Measurements from ENCODE around the gene IL1R2. TPM values are rescaled to one million over a fixed set of nuclear protein-coding genes. Genes with fewer than 3 reads are reported as not detected.

The IL1R2 gene
- total and polyA plus RNA-seq, 2 of the 13 experiments (the other 11 are each of a cell fraction or from before 2014, with no cell fraction given), result 3.6 to 7.3 TPM

DNA sequence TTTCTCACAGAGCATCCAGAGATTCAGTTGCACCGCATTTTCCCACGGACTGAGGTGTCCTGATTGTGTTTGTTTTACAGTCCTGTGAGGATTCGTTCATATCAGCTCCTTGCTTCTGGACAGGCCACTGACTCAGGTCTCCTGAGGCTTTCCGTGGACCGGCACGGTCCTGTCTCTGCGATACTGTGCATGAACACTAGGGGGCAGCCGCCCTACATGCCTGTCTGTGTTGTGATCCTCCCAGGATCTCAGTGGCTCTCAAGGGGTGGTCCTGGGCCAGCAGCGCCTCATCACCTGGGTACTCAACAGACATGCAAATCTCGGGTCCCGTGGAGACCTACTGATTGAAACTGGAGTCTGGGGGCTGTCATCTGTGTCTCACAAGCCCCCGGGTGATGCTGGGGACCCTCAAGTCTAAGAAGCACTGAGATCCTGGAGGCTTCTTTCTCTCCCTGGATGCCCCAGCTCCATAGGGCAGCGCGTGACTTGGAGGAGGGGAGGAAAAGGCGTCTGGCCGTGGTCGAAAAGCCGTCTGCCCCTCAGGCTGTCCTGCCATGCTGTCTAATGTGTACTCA lies 28.9 kb downstream of the IL1R2 start (continued):
- TF ChIP-seq, protein P1, sequence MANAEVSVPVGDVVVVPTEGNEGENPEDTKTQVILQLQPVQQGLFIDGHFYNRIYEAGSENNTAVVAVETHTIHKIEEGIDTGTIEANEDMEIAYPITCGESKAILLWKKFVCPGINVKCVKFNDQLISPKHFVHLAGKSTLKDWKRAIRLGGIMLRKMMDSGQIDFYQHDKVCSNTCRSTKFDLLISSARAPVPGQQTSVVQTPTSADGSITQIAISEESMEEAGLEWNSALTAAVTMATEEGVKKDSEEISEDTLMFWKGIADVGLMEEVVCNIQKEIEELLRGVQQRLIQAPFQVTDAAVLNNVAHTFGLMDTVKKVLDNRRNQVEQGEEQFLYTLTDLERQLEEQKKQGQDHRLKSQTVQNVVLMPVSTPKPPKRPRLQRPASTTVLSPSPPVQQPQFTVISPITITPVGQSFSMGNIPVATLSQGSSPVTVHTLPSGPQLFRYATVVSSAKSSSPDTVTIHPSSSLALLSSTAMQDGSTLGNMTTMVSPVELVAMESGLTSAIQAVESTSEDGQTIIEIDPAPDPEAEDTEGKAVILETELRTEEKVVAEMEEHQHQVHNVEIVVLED (CRISPR knock-in tag; IDR thresholded peaks at IDR 0.05; ENCODE audit: borderline replicate concordance), result peak; percentile 36; the same call in 1 of the 2 replicates
- TF ChIP-seq SIX1 (CRISPR knock-in tag; IDR thresholded peaks at IDR 0.05; ENCODE audit: borderline replicate concordance), result peak; percentile 36; the same call in 1 of the 2 replicates
- TF ChIP-seq MAZ (IDR thresholded peaks at IDR 0.05; ENCODE audit: borderline replicate concordance, low read depth, low read length), result no peak
- 0 out of 2 replicates have a peak, but pooled peaks have one; percentile 28 for TF ChIP-seq MAZ (CRISPR knock-in tag; IDR thresholded peaks at IDR 0.05; ENCODE audit: low read depth)
- no peak for TF ChIP-seq ZNF780A (CRISPR knock-in tag; IDR thresholded peaks at IDR 0.05)
- TF ChIP-seq XRCC5 (optimal IDR thresholded peaks at IDR 0.05; ENCODE audit: low read length), result peak; percentile 79
- TF ChIP-seq ZNF34 (CRISPR knock-in tag; IDR thresholded peaks at IDR 0.05; ENCODE audit: borderline replicate concordance), result peak; percentile 92; the same call in 1 of the 2 replicates
- peak; percentile 44; the same call in 1 of the 2 replicates for TF ChIP-seq RARA (CRISPR knock-in tag; IDR thresholded peaks at IDR 0.05)
- TF ChIP-seq SMC3 (IDR thresholded peaks at IDR 0.05; ENCODE audit: low read length), result peak; percentile 99
- peak; percentile 56; the same call in 1 of the 2 replicates for TF ChIP-seq FOXA3 (CRISPR knock-in tag; IDR thresholded peaks at IDR 0.05)
- TF ChIP-seq ELF1 (CRISPR knock-in tag; IDR thresholded peaks at IDR 0.05), result peak; percentile 45; the same call in 1 of the 2 replicates
- TF ChIP-seq, protein P2, sequence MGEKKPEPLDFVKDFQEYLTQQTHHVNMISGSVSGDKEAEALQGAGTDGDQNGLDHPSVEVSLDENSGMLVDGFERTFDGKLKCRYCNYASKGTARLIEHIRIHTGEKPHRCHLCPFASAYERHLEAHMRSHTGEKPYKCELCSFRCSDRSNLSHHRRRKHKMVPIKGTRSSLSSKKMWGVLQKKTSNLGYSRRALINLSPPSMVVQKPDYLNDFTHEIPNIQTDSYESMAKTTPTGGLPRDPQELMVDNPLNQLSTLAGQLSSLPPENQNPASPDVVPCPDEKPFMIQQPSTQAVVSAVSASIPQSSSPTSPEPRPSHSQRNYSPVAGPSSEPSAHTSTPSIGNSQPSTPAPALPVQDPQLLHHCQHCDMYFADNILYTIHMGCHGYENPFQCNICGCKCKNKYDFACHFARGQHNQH (CRISPR knock-in tag; IDR thresholded peaks at IDR 0.05), result peak; percentile 84; the same call in 1 of the 2 replicates
- TF ChIP-seq, protein P3, sequence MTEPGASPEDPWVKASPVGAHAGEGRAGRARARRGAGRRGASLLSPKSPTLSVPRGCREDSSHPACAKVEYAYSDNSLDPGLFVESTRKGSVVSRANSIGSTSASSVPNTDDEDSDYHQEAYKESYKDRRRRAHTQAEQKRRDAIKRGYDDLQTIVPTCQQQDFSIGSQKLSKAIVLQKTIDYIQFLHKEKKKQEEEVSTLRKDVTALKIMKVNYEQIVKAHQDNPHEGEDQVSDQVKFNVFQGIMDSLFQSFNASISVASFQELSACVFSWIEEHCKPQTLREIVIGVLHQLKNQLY (CRISPR knock-in tag; IDR thresholded peaks at IDR 0.05), result no peak
- 0 out of 2 replicates have a peak, but pooled peaks have one; percentile 34 for TF ChIP-seq KLF6 (CRISPR knock-in tag; IDR thresholded peaks at IDR 0.05)
- TF ChIP-seq HMG20A (CRISPR knock-in tag; IDR thresholded peaks at IDR 0.05; ENCODE audit: borderline replicate concordance), result peak; percentile 42; the same call in 1 of the 2 replicates
- TF ChIP-seq, protein P4, sequence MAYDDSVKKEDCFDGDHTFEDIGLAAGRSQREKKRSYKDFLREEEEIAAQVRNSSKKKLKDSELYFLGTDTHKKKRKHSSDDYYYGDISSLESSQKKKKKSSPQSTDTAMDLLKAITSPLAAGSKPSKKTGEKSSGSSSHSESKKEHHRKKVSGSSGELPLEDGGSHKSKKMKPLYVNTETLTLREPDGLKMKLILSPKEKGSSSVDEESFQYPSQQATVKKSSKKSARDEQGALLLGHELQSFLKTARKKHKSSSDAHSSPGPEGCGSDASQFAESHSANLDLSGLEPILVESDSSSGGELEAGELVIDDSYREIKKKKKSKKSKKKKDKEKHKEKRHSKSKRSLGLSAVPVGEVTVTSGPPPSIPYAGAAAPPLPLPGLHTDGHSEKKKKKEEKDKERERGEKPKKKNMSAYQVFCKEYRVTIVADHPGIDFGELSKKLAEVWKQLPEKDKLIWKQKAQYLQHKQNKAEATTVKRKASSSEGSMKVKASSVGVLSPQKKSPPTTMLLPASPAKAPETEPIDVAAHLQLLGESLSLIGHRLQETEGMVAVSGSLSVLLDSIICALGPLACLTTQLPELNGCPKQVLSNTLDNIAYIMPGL (CRISPR knock-in tag; IDR thresholded peaks at IDR 0.05; ENCODE audit: borderline replicate concordance in 1 of 2, low read depth in 1 of 2), result peak; percentile 59 to 75; a peak in 3 of 4 replicates
- TF ChIP-seq ZNF543 (CRISPR knock-in tag; IDR thresholded peaks at IDR 0.05), result 0 out of 2 replicates have a peak, but pooled peaks have one; percentile 62
- TF ChIP-seq, protein P5, sequence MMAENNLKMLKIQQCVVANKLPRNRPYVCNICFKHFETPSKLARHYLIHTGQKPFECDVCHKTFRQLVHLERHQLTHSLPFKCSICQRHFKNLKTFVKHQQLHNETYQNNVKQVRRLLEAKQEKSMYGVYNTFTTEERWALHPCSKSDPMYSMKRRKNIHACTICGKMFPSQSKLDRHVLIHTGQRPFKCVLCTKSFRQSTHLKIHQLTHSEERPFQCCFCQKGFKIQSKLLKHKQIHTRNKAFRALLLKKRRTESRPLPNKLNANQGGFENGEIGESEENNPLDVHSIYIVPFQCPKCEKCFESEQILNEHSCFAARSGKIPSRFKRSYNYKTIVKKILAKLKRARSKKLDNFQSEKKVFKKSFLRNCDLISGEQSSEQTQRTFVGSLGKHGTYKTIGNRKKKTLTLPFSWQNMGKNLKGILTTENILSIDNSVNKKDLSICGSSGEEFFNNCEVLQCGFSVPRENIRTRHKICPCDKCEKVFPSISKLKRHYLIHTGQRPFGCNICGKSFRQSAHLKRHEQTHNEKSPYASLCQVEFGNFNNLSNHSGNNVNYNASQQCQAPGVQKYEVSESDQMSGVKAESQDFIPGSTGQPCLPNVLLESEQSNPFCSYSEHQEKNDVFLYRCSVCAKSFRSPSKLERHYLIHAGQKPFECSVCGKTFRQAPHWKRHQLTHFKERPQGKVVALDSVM (CRISPR knock-in tag; IDR thresholded peaks at IDR 0.05), result no peak
- TF ChIP-seq, protein P6, sequence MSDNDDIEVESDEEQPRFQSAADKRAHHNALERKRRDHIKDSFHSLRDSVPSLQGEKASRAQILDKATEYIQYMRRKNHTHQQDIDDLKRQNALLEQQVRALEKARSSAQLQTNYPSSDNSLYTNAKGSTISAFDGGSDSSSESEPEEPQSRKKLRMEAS (IDR thresholded peaks at IDR 0.05), result peak; percentile 45; the same call in 1 of the 2 replicates
- TF ChIP-seq GTF3A (CRISPR knock-in tag; conservative IDR thresholded peaks at IDR 0.05), result peak; percentile 93; the same call in 1 of the 2 replicates
- TF ChIP-seq AGO2 (optimal IDR thresholded peaks at IDR 0.05; ENCODE audit: low read depth, low read length), result no peak
- peak; percentile 63; the same call in 1 of the 2 replicates for TF ChIP-seq BORCS8-MEF2B (CRISPR knock-in tag; IDR thresholded peaks at IDR 0.05)
